HG03135 (cell line): ENCODE results near the gene SRCIN1.
"Not testable (repeated sequence)": the region's sequence is repeated elsewhere in the genome, so short reads cannot be mapped to it uniquely, and the experiment has no call there.

Experiments used
- ATAC-seq: cut with Tn5 transposase; IDR thresholded peaks from one replicate; pipeline ENCODE4 v1.9.1; 2021; ENCODE audit warnings: mild to moderate bottlenecking, moderate library complexity; ENCODE audit not compliant: unreplicated experiment

Gene SRCIN1

GRCh38 chr17:38545531-38546225 lies 60.1 kb downstream of the SRCIN1 start:
- no peak for ATAC-seq

GRCh38 chr17:38544839-38545209 lies 60.9 kb downstream of the SRCIN1 start:
- ATAC-seq: no peak

GRCh38 chr17:38544175-38544838 lies 61.4 kb downstream of the SRCIN1 start:
- no peak for ATAC-seq

GRCh38 chr17:38543403-38544174 lies 62.2 kb downstream of the SRCIN1 start:
- ATAC-seq: no peak

- no peak for ATAC-seq
These were observed 63.5 kb downstream of the SRCIN1 start for GRCh38 chr17:38542286-38542685.

- ATAC-seq: no peak
These were observed 64.5 kb downstream of the SRCIN1 start for GRCh38 chr17:38541281-38541680.

GRCh38 chr17:38540514-38541045 lies 65.2 kb downstream of the SRCIN1 start:
- ATAC-seq: no peak

- ATAC-seq: no peak
These were observed 66.4 kb downstream of the SRCIN1 start for GRCh38 chr17:38539386-38539785.

- ATAC-seq: no peak
These were observed 66.8 kb downstream of the SRCIN1 start for GRCh38 chr17:38538906-38539305.

GRCh38 chr17:38536661-38537060 lies 69.1 kb downstream of the SRCIN1 start:
- ATAC-seq: no peak

- no peak for ATAC-seq
These were observed 69.9 kb downstream of the SRCIN1 start for GRCh38 chr17:38535886-38536285.

- no peak for ATAC-seq
These were observed 71.3 kb downstream of the SRCIN1 start for GRCh38 chr17:38534498-38534885.

- ATAC-seq: no peak
These were observed 71.8 kb downstream of the SRCIN1 start for GRCh38 chr17:38533866-38534497.

- no peak for ATAC-seq
These were observed 72.5 kb downstream of the SRCIN1 start for GRCh38 chr17:38533241-38533640.

GRCh38 chr17:38532451-38532850 lies 73.3 kb downstream of the SRCIN1 start:
- ATAC-seq: no peak

- ATAC-seq: not testable (repeated sequence)
These were observed 74.0 kb downstream of the SRCIN1 start for GRCh38 chr17:38531761-38532160.

GRCh38 chr17:38530856-38531255 lies 74.9 kb downstream of the SRCIN1 start:
- ATAC-seq: not testable (repeated sequence)

GRCh38 chr17:38528141-38528540 lies 77.6 kb downstream of the SRCIN1 start:
- ATAC-seq: not testable (repeated sequence)

GRCh38 chr17:38526526-38526925 lies 79.2 kb downstream of the SRCIN1 start:
- not testable (repeated sequence) for ATAC-seq

- no peak for ATAC-seq
These were observed 93.2 kb downstream of the SRCIN1 start for GRCh38 chr17:38512473-38513058.
